Activated CD8-positive, alpha-beta T cell treated with anti-CD3 and anti-CD28 coated beads for 36 hours (primary cell): ENCODE measurements around the gene CYB561D2. TPM values are rescaled to one million over a fixed set of nuclear protein-coding genes. Genes with fewer than 3 reads are reported as not detected.

Source experiments
- ATAC-seq: fragments of 200-7000 bp; cut with Tn5 transposase; one replicate; pipeline ENCODE4 v1.10.0; 2021; ENCODE audit warnings: mild to moderate bottlenecking, moderate library complexity
- CTCF ChIA-PET: fragments of 350-600 bp; sonication (Branson Sonifier 250); formaldehyde crosslinking; loops from one replicate; lab custom pipeline; 2021; ENCODE audit warnings: antibody characterized with exemption; lab: Charles Lee
- POLR2A ChIA-PET: fragments of 350-600 bp; sonication (Branson Sonifier 250); formaldehyde crosslinking; loops from one replicate; lab custom pipeline; 2021; ENCODE audit warnings: antibody characterized with exemption; lab: Charles Lee
- DNase-seq: peaks from one replicate; pipeline ENCODE4 v3.0.0-alpha.2; 2020
- H3K27ac Mint-ChIP-seq: one replicate; pipeline ENCODE4 v1.8.0; 2021; ENCODE audit warnings: mild to moderate bottlenecking, mixed read lengths
- H3K27me3 Mint-ChIP-seq: one replicate; pipeline ENCODE4 v1.8.0; 2021; ENCODE audit warnings: mixed read lengths
- H3K36me3 Mint-ChIP-seq: one replicate; pipeline ENCODE4 v1.8.0; 2021; ENCODE audit warnings: low read depth, mixed read lengths
- H3K4me1 Mint-ChIP-seq: one replicate; pipeline ENCODE4 v1.8.0; 2021; ENCODE audit warnings: low read depth, mixed read lengths
- H3K4me3 Mint-ChIP-seq: one replicate; pipeline ENCODE4 v1.8.0; 2021; ENCODE audit warnings: mild to moderate bottlenecking, moderate library complexity, mixed read lengths
- H3K9me3 Mint-ChIP-seq: one replicate; pipeline ENCODE4 v1.8.0; 2021; ENCODE audit warnings: mixed read lengths
- CTCF ChIP-seq: fragments of 200-600 bp; IDR thresholded peaks from one replicate; pipeline ENCODE4 v1.8.0; 2022; ENCODE audit warnings: antibody characterized with exemption, mild to moderate bottlenecking
- intact Hi-C: fragments of 100-400 bp; cut with micrococcal nuclease; formaldehyde crosslinking; loops from one replicate; pipeline ENCODE4 v1.10.0; 2022
- total RNA-seq, 2 experiments: library from RNA; stranded (reverse); gene quantifications; one replicate each; pipeline ENCODE4 v1.2.3, GENCODE V29; 2021

The CYB561D2 gene
- total RNA-seq, 2 experiments from 2014 or later = 17.1 to 18.2 TPM

GRCh38 chr3:50323614-50324199, 27.0 kb upstream of the CYB561D2 start:
- no peaks in the 10 kb centered on the region for H3K9me3 Mint-ChIP-seq
- H3K27ac Mint-ChIP-seq = peak overlapping the region; percentile 17
- peaks cover 5% of the 10 kb centered on the region for H3K36me3 Mint-ChIP-seq
- ATAC-seq (no peak), DNase-seq (no peak)
- no peaks in the 10 kb centered on the region for H3K27me3 Mint-ChIP-seq
- TF ChIP-seq CTCF = no peak
- ChIA-PET POLR2A (interaction anchor here (0.5 to 13.4 kb wide), 5 partner anchors 12 to 229 kb away, joined by 3 to 126 read pairs (median 4); partner anchors contain the start of genes CYB561D2, NPRL2 and RASSF1), CTCF (interaction anchor here (0.6 to 3.0 kb wide), 20 partner anchors 9 to 129 kb away, joined by 3 to 40 read pairs (median 4); partner anchors contain the start of genes CYB561D2, HYAL1, HYAL3 and IFRD2)
- no peak overlapping the region for H3K4me3 Mint-ChIP-seq
- peaks cover 37% of the 10 kb centered on the region for H3K4me1 Mint-ChIP-seq
- intact Hi-C loops = no loop called here

GRCh38 chr3:50324351-50325112, 26.1 kb upstream of the CYB561D2 start:
- H3K27ac Mint-ChIP-seq = no peak overlapping the region

DNA sequence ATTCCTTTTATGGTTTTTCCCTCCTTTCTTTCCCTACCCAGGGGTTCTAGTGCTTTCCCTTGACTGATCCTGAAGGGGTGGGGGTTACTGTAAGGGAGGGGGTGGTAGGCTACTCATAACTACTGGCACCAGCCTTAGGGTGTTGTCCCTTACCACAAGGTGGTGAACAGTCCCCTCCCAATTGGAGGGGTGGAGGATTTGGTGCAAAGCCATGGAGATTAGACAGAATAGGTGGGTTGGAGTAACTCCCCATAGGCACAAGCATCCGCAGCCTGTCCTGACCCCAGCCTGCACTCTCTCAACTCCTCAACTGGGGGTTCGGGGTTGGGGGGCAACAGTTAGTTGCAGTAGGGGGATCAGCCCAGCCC, 25.6 kb upstream of the CYB561D2 start:
- Mint-ChIP-seq H3K36me3 (peaks cover 6% of the 10 kb centered on the region), H3K4me3 (no peak overlapping the region), H3K27ac (no peak overlapping the region), H3K4me1 (peaks cover 26% of the 10 kb centered on the region), H3K9me3 (no peaks in the 10 kb centered on the region), H3K27me3 (no peaks in the 10 kb centered on the region)
- ChIA-PET POLR2A (interaction anchor here (1.4 to 13.4 kb wide), 2 partner anchors 11 to 50 kb away, joined by 4 to 126 read pairs; partner anchors contain the start of gene RASSF1), CTCF (interaction anchor here (0.7 to 3.0 kb wide), 10 partner anchors 10 to 131 kb away, joined by 3 to 40 read pairs (median 6); partner anchors contain the start of genes HYAL1, HYAL3, IFRD2 and NAA80)
- DNase-seq (no peak), ATAC-seq (no peak)
- intact Hi-C loops = no loop called here
- no peak for TF ChIP-seq CTCF

More at GRCh38 chr3:50324351-50325112, 26.1 kb upstream of the CYB561D2 start:
- Mint-ChIP-seq H3K27me3 (no peaks in the 10 kb centered on the region), H3K9me3 (no peaks in the 10 kb centered on the region), H3K4me1 (peaks cover 31% of the 10 kb centered on the region), H3K4me3 (no peak overlapping the region), H3K36me3 (peaks cover 4% of the 10 kb centered on the region)
- CTCF ChIA-PET = interaction anchor here (0.6 to 3.0 kb wide), 21 partner anchors 10 to 130 kb away, joined by 3 to 40 read pairs (median 4); partner anchors contain the start of genes CYB561D2, HYAL1, HYAL3 and IFRD2
- TF ChIP-seq CTCF = peak; percentile 84
- POLR2A ChIA-PET = interaction anchor here (0.8 to 13.4 kb wide), 3 partner anchors 11 to 49 kb away, joined by 3 to 126 read pairs (median 4); partner anchors contain the start of gene RASSF1
- intact Hi-C loops = no loop called here
- DNase-seq (peak; percentile 84), ATAC-seq (peak; percentile 50)

DNA sequence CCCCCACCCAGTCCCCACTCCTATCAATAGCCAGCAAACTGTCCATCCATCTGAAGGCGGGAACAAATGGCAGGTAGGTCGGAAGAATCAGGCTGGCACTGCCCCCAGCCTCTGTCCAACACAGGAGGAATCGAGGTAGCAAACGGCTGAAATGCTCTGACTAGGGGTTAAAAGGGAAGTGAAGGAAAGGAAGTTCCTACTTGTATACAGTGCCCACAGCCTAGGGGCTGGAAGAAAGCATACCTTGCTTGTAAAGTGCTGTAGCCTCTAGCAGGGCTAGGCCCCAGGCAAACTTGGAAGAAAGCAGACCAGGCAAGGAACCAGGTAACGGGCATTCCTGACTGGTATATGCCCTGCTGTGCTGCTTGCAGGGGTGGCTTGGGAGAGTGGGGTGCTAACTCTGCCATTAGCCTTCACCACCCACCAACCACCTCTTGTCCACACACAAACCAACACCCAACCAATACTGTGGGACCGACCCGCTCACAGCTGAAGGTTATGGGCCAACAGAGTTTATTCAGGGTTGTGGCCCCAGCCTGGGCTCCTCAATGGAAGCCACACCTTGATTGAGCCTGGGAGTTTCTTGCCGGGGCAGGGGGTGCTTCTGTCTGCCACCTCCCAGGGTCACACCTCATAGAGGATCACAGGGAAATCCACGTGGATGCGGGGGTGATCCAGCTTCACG, 25.0 kb upstream of the CYB561D2 start:
- peaks cover 9% of the 10 kb centered on the region for H3K36me3 Mint-ChIP-seq
- no peak overlapping the region for H3K27ac Mint-ChIP-seq
- ChIA-PET POLR2A (interaction anchor here (13.4 kb wide), 1 partner anchor 10 kb away, joined by 126 read pairs; the partner anchor contains the start of gene RASSF1), CTCF (interaction anchor here (0.8 to 3.0 kb wide), 4 partner anchors 10 to 34 kb away, joined by 3 to 40 read pairs (median 6); partner anchors contain the start of genes HYAL3, IFRD2 and NAA80)
- ATAC-seq = no peak
- no peak for TF ChIP-seq CTCF
- H3K4me3 Mint-ChIP-seq = peak overlapping the region; percentile 19
- intact Hi-C loops = no loop called here
- H3K4me1 Mint-ChIP-seq = peaks cover 23% of the 10 kb centered on the region
- no peak for DNase-seq
- H3K27me3 Mint-ChIP-seq = no peaks in the 10 kb centered on the region
- H3K9me3 Mint-ChIP-seq = no peaks in the 10 kb centered on the region
